Activated CD4-positive, alpha-beta T cell treated with anti-CD3 and anti-CD28 coated beads, Interleukin-2, amount 50 U/mL, for 4 hours (primary cell): ENCODE measurements around the gene AARS2.
A peak's percentile ranks its signal among the peaks of the same experiment; 100 is the strongest.

Source experiments
- DNase-seq, 2 experiments: peaks; one replicate each; pipeline ENCODE4 v3.0.0-alpha.2; 2020

AARS2 gene

GRCh38 chr6:44272999-44273566 is 40.1 kb downstream of the AARS2 start:
- DNase-seq: no peak

GRCh38 chr6:44272529-44272928 is 40.6 kb downstream of the AARS2 start:
- no peak for DNase-seq

DNA sequence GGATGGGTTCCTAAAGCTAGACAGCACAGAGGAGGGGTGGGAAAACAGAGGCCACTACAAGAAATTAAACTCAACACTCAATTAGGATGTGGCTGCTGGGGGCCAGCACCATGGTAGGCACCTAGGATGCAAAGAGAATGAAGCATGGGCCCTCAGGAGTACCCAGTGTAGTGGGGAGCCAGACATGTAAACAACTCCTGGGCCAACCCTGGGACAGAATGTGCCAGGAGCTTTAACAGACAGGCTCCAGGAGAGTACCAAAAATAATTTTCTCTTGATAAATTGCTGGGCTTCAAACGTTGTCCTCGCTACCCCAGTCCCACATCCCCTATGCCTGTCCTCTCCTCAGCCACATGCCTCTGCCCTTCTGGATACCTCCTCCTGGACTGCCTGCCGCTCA is 41.2 kb downstream of the AARS2 start:
- DNase-seq: no peak

DNA sequence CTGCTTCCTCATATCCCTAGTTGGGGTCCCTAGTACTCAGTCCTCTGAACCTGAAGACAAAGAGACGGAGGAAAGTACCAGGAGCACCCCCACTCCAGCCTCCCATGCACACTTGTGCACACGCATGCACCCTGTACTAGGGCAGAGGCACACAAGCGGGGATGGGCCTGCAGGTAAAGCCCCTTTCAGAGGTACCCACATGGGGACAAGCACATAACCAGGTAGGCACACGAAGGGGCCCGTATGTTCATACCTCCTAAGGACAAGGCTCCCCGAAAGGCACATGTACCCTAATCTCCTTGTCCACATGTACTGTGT is 41.8 kb downstream of the AARS2 start:
- no peak for DNase-seq

GRCh38 chr6:44270526-44271405 is 42.4 kb downstream of the AARS2 start:
- DNase-seq: no peak

GRCh38 chr6:44269921-44270525 is 43.1 kb downstream of the AARS2 start, which contains the start of gene TMEM151B:
Gene TMEM151B (plus strand): TSS chr6:44270450. CDS start chr6:44270743, 293 bp downstream.
- DNase-seq: no peak

- no peak for DNase-seq
Observed at GRCh38 chr6:44269178-44269920, 43.8 kb downstream of the AARS2 start.

GRCh38 chr6:44268095-44268628 is 45.0 kb downstream of the AARS2 start:
- DNase-seq: peak; percentile 54 to 57

GRCh38 chr6:44267252-44267651 is 45.9 kb downstream of the AARS2 start:
- DNase-seq: no peak

DNA sequence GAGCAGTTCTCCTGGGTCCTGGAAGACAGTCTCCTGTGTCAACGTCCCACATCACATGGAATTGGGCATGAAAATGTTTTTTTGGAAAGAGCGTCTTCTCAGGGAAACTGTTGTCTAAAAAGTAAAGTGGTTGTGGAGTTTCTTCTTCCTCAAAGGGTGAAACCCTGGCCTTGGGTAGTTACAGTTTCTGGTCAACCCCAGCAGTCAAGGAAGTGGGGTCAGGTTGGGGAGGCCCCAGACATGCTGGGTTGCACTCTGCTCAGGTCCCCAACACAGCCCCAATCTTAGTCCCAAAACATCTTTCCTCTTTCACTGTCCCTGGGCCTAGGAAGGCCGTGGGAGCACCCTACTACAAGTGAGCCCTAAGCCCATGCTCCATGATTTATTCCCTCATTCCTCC is 46.8 kb downstream of the AARS2 start:
- DNase-seq: no peak

GRCh38 chr6:44265722-44266233 is 47.4 kb downstream of the AARS2 start:
- DNase-seq: no peak

DNA sequence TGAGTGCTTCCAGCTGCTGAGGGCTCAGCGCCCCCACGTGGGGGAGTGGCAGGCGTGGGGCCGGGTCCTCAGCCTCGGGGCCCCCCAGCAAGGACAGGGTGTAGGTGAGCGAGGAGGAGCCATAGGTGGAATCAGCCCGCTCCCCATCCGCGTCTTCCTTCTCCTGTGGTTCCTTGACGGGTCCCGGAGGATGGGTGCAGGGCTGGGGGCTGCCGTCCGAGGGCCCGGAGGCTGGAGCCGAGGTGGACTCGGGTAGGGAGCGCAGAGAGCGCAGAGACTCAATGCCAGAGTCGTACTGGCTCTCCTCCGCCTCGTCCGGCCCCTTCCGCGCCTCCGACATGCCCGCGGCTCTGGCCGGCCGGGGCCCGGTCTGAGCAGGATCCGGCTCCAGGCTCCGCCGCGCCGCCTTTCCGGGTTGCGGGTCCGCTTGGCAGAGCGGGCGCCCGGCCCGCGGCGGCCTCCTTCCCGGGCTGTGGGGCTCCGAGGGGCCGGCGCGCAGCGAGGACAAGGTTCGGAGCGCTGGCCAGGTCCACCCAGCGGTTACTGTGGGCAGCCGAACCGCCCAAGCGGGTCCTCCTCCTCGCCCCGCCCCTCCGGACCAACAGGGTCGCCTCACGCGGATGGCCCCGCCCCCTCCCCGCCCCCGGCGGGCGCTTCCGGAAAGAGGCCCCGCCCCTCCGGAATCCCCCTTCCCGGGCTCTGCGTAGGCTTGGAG is 48.0 kb downstream of the AARS2 start, which contains the start of gene NFKBIE:
NFKBIE (minus strand) TSS at position 545 of the 715 bp plus-strand sequence; CDS start at position 340, 205 bp downstream.
- peak; percentile 92 to 94 for DNase-seq

DNA sequence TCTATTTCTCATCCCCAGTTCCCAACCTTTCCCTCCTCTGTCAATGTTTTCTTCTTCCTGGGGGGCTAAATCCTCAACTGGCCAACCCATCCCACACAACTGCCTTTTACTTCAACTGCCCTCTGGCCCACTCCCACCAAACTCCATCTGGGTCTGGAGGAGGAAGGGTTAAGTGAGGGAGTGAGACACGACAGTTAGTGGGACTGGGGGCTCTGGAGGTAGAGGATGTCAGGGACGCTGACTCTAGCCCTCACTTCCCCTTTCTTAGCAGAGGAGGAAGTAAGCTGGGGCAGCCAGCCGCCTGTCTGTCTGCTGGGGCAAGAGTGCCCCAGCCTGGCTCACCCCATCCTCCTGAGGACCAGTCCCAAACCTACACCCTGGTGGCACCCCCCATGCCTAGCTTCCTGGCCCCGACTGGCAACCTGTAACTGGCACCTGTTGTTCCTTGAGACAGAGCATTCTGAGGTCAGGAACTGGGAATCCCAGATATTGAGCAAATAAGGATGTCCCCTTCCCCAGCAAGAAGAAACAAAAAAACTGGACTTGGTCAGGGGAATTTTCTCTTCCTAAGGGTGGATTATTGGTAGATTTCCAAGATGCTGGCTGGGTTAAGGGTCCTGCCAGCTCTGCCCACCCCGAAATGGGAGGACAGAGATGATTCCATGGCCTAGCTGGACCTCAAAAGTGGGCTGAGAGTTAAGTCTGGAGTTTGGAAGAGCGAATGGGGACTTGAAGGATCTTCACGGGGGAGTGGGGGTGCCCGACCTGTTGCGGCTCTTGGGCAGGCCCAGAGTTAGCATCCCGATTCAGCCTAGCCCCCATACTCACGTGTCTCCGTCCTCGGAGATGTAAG is 48.8 kb downstream of the AARS2 start:
- DNase-seq: peak in 1 of 2 experiments; percentile 55

DNA sequence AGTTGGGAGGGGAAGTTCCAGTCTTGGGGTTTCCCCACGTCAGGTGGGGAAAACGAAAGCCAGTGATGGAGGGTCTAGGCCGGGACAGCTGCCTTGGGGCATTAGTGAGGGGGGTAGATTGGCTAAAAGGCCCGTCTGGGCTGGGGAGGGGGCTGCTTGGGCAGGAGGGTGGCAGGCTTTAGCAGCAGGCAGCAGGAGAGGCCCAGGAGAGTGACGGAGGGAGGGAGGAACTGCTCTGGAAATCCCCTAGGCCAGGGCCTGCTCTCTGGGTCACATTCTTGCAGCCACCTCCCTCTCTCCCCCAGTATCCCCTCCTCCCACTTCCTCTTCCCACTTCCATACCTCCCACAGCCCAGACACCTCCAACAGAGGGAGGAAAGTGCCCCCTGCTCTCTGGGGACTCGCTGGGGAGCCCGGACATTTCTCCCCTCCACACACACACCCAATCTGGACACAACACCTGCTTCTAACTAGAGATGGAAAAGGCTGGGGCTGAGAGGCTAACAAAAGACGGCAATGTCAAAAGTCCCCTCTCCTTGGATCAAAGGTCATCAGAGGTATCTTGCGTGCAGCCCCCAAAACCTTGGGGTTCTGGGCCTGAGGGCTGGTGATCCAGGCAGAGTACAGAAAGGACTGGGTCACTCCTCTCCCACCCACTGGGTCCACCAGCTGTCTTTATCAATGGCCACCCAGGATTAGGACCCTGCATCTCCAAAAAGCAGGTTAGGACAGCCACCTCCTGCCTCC is 49.6 kb downstream of the AARS2 start:
- DNase-seq: peak in 1 of 2 experiments; percentile 12

- no peak for DNase-seq
Observed at GRCh38 chr6:44262467-44263353, 50.4 kb downstream of the AARS2 start.

DNA sequence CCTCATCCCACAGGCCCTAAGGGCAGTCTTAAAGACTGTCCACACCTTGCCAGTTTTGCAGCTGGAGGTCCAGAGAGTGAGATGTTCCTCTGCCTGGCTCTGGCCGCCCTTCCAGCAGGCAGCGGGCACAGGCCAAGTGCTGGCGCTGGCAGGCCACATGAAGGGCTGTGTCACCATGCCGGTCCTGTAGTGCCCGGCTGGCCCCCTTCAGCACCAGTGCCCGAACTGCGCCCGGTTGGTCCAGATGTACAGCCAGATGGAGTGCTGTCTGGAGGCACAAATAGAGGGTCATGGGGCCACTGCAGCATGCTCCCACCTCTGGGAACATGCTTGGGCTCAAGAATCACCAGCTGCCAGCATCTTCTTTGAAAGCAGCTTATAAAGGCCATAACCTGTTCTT is 51.6 kb downstream of the AARS2 start:
- no peak for DNase-seq

- no peak for DNase-seq
Observed at GRCh38 chr6:44260451-44261297, 52.5 kb downstream of the AARS2 start.

DNA sequence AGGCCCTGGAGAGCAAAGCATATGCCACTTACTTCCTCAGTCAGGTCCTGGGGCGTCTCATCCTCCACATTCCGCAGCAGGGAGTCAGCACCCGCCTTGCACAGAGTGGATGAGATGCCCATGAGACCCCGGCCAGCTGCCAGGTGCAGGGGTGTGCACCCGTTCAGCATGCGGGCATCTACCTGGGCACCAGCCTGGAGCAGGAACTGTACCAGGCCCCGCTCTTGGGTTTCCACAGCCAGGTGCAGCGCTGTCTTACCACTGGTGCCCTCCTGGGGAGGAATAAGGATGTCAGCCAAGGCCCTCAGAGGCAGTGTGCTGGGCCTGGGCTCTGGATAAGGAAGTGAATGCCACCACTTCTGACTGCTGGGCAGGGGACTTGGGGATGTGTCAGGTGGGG is 53.1 kb downstream of the AARS2 start:
- DNase-seq: no peak
